CD14-positive monocyte (primary cell): ENCODE results near the gene GPD1L. TPM values are rescaled to one million over a fixed set of nuclear protein-coding genes. Genes with fewer than 3 reads are reported as not detected.

Experiments used
- DNase-seq, 3 donors: peaks; one replicate each; pipeline ENCODE4 v3.0.0-alpha.2; 2011 to 2022
- H2AFZ ChIP-seq: 2 replicates; pipeline ENCODE4 v1.6.0; 2012; ENCODE audit warnings: mild to moderate bottlenecking, low read depth, low read length, inconsistent platforms; ENCODE audit not compliant: insufficient read depth, poor library complexity, severe bottlenecking
- H3K27ac ChIP-seq, 2 donors: 1 replicate in 1 of 2; 2 replicates in 1 of 2; pipeline ENCODE4 v1.5.1; 2012 to 2013; ENCODE audit warnings: low read length in 2 of 2, control low read depth in 1 of 2, inconsistent platforms in 1 of 2, low read depth in 1 of 2, mild to moderate bottlenecking in 1 of 2
- H3K27me3 ChIP-seq, 2 donors: one replicate each; pipeline versions ENCODE4 v1.6.0 to v1.6.1; 2011 to 2013; ENCODE audit warnings: low read length in 2 of 2; ENCODE audit not compliant: control insufficient read depth in 2 of 2, insufficient read depth in 2 of 2
- H3K36me3 ChIP-seq, 2 donors: replicated peaks in 1 of 2; 1 replicate in 1 of 2; 2 replicates in 1 of 2; pipeline versions ENCODE4 v1.5.1 to v1.6.1; 2012 to 2013; ENCODE audit warnings: low read length in 2 of 2, control low read depth in 1 of 2, inconsistent platforms in 1 of 2, mild to moderate bottlenecking in 1 of 2; ENCODE audit not compliant: insufficient read depth in 2 of 2, control insufficient read depth in 1 of 2
- H3K4me1 ChIP-seq, 2 donors: 1 replicate in 1 of 2; 2 replicates in 1 of 2; pipeline versions ENCODE4 v1.5.1 to v1.6.1; 2012 to 2013; ENCODE audit warnings: low read length in 2 of 2, control low read depth in 1 of 2, inconsistent platforms in 1 of 2, mild to moderate bottlenecking in 1 of 2, moderate library complexity in 1 of 2; ENCODE audit not compliant: insufficient read depth in 2 of 2, control insufficient read depth in 1 of 2
- H3K4me2 ChIP-seq: replicated peaks from 2 replicates; pipeline ENCODE3; 2012; ENCODE audit warnings: low read length, moderate library complexity, mild to moderate bottlenecking; ENCODE audit not compliant: poor library complexity, severe bottlenecking; ENCODE audit errors: extremely low read depth
- H3K4me3 ChIP-seq, 3 experiments: fragments of 200-600 bp in 1 of 3; sonication (generic) in 1 of 3; replicated peaks in 1 of 3; 1 replicate in 2 of 3; 2 replicates in 1 of 3; pipeline ENCODE4 v1.5.1; 2011 to 2013; ENCODE audit warnings: low read length in 3 of 3, mild to moderate bottlenecking in 3 of 3, control low read depth in 2 of 3, low read depth in 2 of 3, inconsistent platforms in 1 of 3, moderate library complexity in 1 of 3
- H3K79me2 ChIP-seq: 2 replicates; pipeline ENCODE4 v1.6.0; 2012; ENCODE audit warnings: mild to moderate bottlenecking, control low read depth, inconsistent platforms, low read length, moderate library complexity; ENCODE audit not compliant: insufficient read depth
- H3K9ac ChIP-seq: 2 replicates; pipeline ENCODE4 v1.6.0; 2017; ENCODE audit warnings: low read length, mild to moderate bottlenecking; ENCODE audit not compliant: insufficient read depth, poor library complexity, severe bottlenecking
- H3K9me3 ChIP-seq, 2 donors: replicated peaks in 1 of 2; 1 replicate in 1 of 2; 2 replicates in 1 of 2; pipeline versions ENCODE4 v1.5.1 to v1.6.1; 2012 to 2013; ENCODE audit warnings: low read length in 2 of 2, control low read depth in 1 of 2; ENCODE audit not compliant: control insufficient read depth in 1 of 2, insufficient read depth in 1 of 2
- H4K20me1 ChIP-seq: 2 replicates; pipeline ENCODE4 v1.6.0; 2012; ENCODE audit warnings: mild to moderate bottlenecking, low read length, control low read depth, moderate library complexity; ENCODE audit not compliant: insufficient read depth
- H3K27ac Mint-ChIP-seq, 7 donors: one replicate each; pipeline ENCODE4 v1.8.0; 2020; ENCODE audit warnings: mild to moderate bottlenecking in 7 of 7, mixed read lengths in 7 of 7, moderate library complexity in 6 of 7, inconsistent platforms in 2 of 7
- H3K27me3 Mint-ChIP-seq, 3 donors: one replicate each; pipeline ENCODE4 v1.8.0; 2021 to 2022; ENCODE audit warnings: low read depth in 3 of 3, mild to moderate bottlenecking in 3 of 3, mixed read lengths in 3 of 3, moderate library complexity in 3 of 3, inconsistent platforms in 1 of 3
- H3K36me3 Mint-ChIP-seq, 2 donors: one replicate each; pipeline ENCODE4 v1.8.0; 2020; ENCODE audit warnings: mixed read lengths in 2 of 2, inconsistent platforms in 1 of 2, mild to moderate bottlenecking in 1 of 2
- H3K4me1 Mint-ChIP-seq: one replicate; pipeline ENCODE4 v1.8.0; 2020; ENCODE audit warnings: mild to moderate bottlenecking, mixed read lengths
- H3K4me3 Mint-ChIP-seq, 2 donors: one replicate each; pipeline ENCODE4 v1.8.0; 2020; ENCODE audit warnings: mild to moderate bottlenecking in 2 of 2, mixed read lengths in 2 of 2, moderate library complexity in 1 of 2
- H3K9me3 Mint-ChIP-seq, 7 donors: one replicate each; pipeline ENCODE4 v1.8.0; 2020 to 2022; ENCODE audit warnings: mixed read lengths in 7 of 7, mild to moderate bottlenecking in 6 of 7, moderate library complexity in 6 of 7, inconsistent platforms in 2 of 7
- CTCF ChIP-seq: fragments of 200-600 bp; IDR thresholded peaks from one replicate; pipeline ENCODE4 v1.8.0; 2022; ENCODE audit warnings: antibody characterized with exemption, mild to moderate bottlenecking
- WGBS: methylation state at CpG from one replicate; pipeline ENCODE4 v1.1.5; 2013; ENCODE audit warnings: missing lambda C conversion rate; ENCODE audit not compliant: insufficient coverage; 5-methylcytosine and 5-hydroxymethylcytosine counted together
- intact Hi-C, 2 donors: fragments of 100-400 bp; cut with micrococcal nuclease; formaldehyde crosslinking; loops; one replicate each; pipeline versions ENCODE4 v1.15.0 to v1.15.1; 2023
- polyA plus RNA-seq, 3 donors: library from polyadenylated mRNA; depleted of rRNA in 1 of 3; unstranded in 2 of 3; stranded (reverse) in 1 of 3; fragments of 300-500 nt in 2 of 3; fragments of >200 nt in 1 of 3; fragmentation: Illumina TruSeq in 2 of 3; gene quantifications; 1 replicate in 2 of 3; 2 replicates in 1 of 3; pipeline ENCODE4 v1.2.3, GENCODE V29; 2012 to 2021

The GPD1L gene
- polyA plus RNA-seq, 3 donors: 4.9 to 11.8 (median 10.2) TPM

- WGBS: no CpG with 5 or more reads among the region's 1 CpG
- Mint-ChIP-seq H3K4me1 (peaks cover 25% of the 10 kb centered on the region), H3K27me3 (no peaks in the 10 kb centered on the region), H3K27ac (peak overlapping the region in 3 of 7 donors; percentile 87 to 97 (median 95)), H3K9me3 (no peaks in the 10 kb centered on the region), H3K4me3 (no peak overlapping the region), H3K36me3 (peaks cover 36 to 37% of the 10 kb centered on the region in 2 donors)
- H2AFZ ChIP-seq: no peak overlapping the region
- H3K27ac ChIP-seq: peak overlapping the region in 1 of 2 donors; percentile 89
- no peaks in the 10 kb centered on the region for H3K27me3 ChIP-seq
- no peaks in the 10 kb centered on the region for H4K20me1 ChIP-seq
- peaks cover 29 to 31% of the 10 kb centered on the region in 2 donors for H3K4me1 ChIP-seq
- no peak overlapping the region for H3K4me3 ChIP-seq
- peak in 2 of 3 donors; percentile 7 to 57 for DNase-seq
- H3K79me2 ChIP-seq: no peaks in the 10 kb centered on the region
- H3K9me3 ChIP-seq: no peaks in the 10 kb centered on the region
- H3K36me3 ChIP-seq: peaks cover 11 to 42% of the 10 kb centered on the region in 2 donors
- no peak for TF ChIP-seq CTCF
- intact Hi-C loops: loop anchor here in 1 of 2 donors (10.0 kb wide), 1 partner anchor 123 kb away; no protein-coding TSS in a partner anchor
- H3K4me2 ChIP-seq: no peak overlapping the region
- no peak overlapping the region for H3K9ac ChIP-seq
Observed at GRCh38 chr3:32147509-32147908, 41.1 kb downstream of the GPD1L start.

DNA sequence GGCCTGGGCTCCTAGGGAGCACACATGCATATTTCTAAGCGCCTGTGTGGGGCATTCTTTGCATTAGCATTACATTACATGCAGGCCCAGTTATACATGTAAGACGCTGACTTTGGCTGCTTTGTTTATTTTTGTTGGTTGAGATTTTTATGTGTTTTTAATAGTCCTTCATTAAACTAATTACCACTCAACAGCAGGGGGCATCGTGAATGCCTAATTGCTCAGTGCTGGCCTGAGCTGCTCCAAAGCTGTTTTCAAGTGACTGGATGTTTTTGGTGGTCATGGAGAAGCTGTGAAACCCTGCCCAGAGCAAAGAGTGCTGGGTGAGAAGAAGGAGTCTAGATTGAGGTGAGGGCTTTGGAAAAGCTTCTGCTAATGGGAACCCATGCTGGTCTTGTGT, 41.5 kb downstream of the GPD1L start:
- Mint-ChIP-seq H3K36me3 (peaks cover 40% of the 10 kb centered on the region in 2 donors), H3K4me3 (no peak overlapping the region), H3K4me1 (peaks cover 26% of the 10 kb centered on the region), H3K27me3 (no peaks in the 10 kb centered on the region), H3K9me3 (no peaks in the 10 kb centered on the region), H3K27ac (peak overlapping the region in 3 of 7 donors; percentile 7 to 64 (median 55))
- Histone ChIP-seq H3K36me3 (peaks cover 11 to 46% of the 10 kb centered on the region in 2 donors), H3K79me2 (no peaks in the 10 kb centered on the region), H3K4me2 (no peak overlapping the region), H2AFZ (no peak overlapping the region), H4K20me1 (no peaks in the 10 kb centered on the region), H3K4me3 (no peak overlapping the region), H3K9ac (no peak overlapping the region), H3K27ac (no peak overlapping the region), H3K27me3 (no peaks in the 10 kb centered on the region), H3K9me3 (no peaks in the 10 kb centered on the region), H3K4me1 (peaks cover 29 to 31% of the 10 kb centered on the region in 2 donors)
- no CpG with 5 or more reads among the region's 3 CpGs for WGBS
- intact Hi-C loops: loop anchor here in 1 of 2 donors (10.0 kb wide), 1 partner anchor 123 kb away; no protein-coding TSS in a partner anchor
- no peak for TF ChIP-seq CTCF
- no peak for DNase-seq
